HG03342 (cell line): ENCODE results near the gene PRKAG1.
A peak's percentile ranks its signal among the peaks of the same experiment; 100 is the strongest.

ENCODE experiments used
- ATAC-seq: cut with Tn5 transposase; IDR thresholded peaks from one replicate; pipeline ENCODE4 v1.9.1; 2021; ENCODE audit warnings: mild to moderate bottlenecking, moderate library complexity; ENCODE audit not compliant: unreplicated experiment

The PRKAG1 gene

DNA sequence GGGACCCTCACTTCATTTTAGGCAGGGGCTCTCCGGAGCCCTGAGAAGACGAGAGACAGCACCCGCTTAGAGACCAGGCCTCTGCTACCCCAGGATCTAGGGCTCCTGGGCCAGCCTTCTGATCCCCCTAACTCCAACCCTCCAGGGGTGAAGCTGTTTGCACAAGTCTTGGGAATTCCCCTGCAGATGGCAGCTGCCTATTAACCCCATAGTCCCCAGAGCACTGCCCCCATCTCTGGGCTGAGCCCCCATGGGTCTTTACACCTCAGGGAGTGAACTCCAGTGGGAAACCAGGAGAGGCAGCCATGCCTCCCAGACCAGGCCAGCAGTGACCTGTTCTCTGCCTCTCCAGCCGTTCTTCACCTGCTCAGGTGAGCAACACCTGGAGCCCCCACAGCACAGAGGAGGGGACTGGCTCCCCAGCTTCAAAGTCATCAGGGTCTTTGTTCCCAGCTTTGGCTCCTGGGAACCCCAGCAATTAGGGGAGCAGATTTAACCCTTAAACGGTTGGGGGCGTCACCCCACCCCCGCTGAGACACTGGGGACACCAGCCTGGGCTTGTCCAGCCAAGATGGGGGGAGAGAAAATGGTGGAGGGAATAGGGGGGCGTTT, 49.3 kb downstream of the PRKAG1 start:
- ATAC-seq, result no peak

DNA sequence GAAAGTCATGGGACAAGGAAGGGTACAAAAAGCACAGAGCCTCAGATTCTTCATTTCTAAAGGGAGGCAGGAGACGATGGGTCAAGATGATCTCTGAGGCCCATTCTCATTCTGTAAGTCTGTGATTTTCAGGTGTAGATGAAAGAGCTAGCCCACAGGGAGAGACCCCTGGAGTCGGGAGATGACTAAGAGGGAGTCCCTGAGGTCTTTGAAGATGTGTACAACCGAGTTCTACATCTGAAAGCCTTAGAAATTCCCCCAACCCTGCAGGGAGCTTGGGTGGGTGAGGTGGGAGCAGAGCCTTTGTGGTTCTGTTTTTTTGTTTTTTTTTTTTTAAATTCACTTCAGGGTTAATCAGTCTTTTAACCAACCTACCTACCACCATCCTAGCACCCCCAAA, 50.1 kb downstream of the PRKAG1 start:
- no peak for ATAC-seq

DNA sequence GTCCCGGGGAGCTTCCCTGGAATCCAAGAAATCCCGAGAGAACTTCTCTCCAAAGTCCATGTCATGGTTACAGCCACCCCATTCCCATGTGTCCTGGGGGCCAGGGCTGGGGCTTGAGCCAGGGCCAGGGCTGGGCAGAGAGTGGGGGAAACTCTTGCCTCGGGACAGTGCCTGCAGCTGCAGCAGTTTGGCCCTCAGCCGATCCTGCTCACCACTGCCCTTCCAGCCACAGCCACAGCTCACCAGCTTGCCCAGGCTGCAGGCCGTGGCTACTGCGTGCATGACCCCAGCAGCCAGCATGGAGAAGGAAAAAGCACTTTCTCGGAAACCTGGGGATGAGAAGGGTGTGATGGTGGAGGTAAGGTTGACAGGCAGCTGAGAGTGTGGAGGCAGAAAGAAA, 50.6 kb downstream of the PRKAG1 start:
- no peak for ATAC-seq

DNA sequence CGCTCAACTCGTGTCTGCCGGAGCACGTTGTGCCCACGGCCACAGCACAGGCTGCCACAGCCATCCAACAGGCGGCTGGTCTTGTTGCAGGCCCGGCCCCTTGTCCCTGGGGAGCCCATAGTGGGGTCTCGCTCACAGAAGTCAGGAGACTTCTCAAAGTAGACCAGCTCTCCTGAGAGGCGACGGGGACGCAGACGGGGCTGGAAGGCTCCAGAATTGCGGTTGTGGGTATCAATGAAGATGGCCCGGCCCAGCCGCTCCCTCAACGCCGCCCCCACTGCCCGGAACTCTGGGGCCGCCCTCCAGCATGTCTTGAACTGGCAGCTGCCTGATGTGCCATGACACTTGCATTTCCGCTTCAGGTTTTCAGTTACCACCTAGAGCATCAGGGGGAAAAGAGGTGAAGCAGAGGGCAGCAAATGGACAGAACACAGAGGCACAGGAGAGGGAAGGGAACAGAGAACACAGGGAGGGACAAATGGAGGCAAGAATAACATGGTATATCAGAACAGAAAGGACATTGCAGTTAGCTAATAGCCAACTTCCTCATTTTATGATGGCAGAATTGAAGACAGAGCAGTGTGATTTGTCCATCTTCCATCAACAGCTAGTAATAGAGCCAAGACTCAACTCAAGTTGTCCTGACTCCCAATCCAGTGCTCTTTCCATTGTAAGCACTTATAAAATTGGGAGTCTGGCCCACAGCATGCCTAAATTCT, 52.2 kb downstream of the PRKAG1 start:
- no peak for ATAC-seq

DNA sequence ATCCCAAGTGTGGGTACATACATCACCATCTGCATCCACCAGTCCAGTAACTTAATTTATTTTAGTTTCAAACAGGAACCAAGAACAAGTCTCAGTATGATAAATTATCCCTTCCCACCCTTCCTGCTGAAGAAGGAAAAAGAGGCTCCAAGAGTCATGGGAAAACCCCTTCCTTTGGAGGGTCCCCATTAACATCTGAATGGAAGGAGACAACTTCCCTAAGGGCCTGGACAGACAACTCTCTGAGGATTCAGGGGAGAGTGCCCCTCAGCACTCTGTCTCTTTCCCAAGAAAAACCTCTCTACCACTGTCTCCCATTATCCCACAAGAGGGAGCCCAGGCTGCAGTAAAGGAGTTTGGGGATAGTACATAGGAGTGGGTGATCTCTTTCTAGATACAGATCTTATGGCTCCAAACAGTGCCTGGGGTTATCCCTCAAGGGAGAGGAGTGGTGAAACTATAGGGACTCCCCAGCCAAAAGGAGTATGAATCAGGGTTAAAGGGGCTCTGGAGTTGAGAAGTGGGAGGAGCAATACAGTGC, 53.2 kb downstream of the PRKAG1 start:
- ATAC-seq, result no peak

DNA sequence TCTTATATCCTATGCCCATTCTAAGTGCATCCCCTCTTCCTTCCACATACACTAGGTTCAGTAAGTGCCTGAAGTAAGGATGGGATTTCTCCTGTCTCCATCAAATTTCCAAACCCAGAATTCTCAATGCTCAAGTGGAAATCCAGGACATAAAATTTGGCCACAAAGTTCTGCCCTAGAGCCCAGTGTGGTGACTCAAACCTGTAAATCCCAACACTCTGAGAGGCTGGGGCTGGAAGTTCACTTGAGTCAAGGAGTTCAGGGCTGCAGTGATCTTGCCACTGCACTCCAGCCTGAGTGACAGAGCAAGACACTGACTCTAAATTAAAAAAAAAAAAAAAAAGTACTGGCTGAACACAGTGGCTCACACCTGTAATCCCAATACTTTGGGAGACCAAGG, 56.8 kb downstream of the PRKAG1 start:
- no peak for ATAC-seq

DNA sequence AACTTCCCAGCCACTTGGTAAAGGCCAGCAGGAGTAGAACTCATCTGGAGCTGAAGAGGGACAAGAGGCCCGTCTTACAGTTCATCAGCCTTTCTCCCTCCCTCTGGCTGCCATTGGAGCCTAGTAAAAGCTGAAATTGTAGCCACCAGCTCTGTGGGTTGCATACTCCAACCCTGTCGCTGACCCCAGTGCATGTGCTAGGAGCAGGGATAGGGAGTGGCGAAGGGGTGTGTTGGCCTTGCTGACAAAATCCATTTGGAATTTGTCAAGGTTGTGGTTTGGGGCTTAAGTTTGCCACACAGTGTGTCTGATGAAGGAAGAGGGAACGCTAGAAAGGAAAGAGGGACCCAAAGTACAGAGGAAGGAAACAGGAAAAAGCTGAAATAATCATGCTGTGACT, 57.2 kb downstream of the PRKAG1 start:
- no peak for ATAC-seq

DNA sequence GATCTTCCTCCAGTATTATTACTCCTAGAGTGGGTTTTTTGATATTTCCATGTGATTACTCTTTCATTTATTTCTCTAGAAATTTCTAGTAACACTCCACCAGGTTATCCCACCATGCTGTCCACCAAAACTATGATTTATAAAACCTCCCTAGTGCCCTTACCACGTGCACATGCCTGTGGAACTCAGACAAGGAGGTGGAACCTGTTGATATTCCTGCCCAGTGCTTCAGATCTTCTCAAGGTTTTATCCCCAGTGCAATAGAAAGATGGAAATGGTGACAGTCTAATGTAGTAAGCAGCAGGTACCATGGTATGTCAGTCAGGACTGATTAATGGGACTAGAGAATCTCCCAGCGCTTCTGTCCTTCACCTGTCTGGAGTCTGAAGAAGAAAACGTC, 57.7 kb downstream of the PRKAG1 start:
- no peak for ATAC-seq

DNA sequence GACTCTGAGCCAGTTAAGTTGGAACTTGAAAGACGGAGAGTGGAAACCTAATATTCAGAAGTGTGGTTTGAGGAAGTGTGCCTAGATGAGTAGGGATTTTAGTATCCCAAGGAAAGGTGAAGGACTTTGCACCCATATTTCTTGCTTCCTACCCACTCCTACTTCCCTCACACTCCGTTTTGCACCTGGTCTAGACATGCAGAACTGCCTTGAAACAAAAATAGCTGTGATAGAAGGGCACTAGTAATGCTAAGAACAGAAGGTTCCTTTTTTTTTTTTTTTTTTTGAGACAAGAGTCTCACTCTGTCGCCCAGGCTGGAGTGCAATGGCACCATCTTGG, 60.6 kb downstream of the PRKAG1 start:
- ATAC-seq, result no peak

DNA sequence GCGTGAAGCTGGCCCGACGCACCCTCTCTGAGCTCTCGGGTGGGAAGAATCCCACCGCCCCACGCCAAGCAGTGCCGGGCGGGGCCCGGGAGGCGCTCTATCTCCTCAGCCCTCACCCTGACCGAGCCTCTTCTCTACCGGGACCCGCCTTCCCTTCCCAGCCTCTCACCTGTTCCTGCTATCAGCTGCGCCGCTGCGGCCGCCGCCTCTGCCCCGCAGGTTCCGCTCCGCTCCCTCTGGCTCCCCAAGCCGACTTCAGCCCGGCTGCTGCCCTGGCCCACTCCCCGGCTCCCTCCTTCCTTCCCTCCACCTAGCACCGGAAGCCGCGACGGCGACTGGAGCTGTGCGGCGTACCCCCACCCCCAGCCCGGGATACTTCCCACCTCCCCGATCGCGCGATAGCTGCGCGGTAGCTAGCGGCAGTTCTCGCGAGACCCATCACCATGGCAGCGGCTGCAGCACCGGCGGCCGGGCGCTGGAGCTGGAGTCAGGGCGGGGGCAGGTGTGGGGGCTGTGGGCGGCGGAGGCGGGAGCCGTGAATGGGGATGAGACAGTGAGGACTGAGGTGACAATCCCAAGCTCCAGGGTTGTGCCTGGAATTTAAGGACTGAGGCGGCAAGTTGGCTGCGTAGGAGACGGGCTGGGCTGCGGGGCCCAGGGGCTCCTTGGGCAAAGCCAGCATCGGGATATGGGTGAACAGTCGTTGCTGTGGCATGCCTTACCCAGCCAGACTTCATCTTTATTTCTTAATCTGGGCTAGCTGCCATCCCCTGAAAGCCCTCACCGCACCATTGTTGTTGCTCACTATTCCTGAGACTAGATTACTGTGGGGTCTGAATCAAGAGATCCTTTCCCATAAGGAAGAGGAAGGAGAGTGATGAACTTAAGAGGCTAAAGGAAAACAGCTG, 61.2 kb downstream of the PRKAG1 start, which contains the start of gene ARF3:
Gene ARF3 (minus strand): TSS at position 347 of the 908 bp plus-strand sequence. CDS start 16,392 bp downstream, outside the sequence.
- ATAC-seq, result peak; percentile 87

DNA sequence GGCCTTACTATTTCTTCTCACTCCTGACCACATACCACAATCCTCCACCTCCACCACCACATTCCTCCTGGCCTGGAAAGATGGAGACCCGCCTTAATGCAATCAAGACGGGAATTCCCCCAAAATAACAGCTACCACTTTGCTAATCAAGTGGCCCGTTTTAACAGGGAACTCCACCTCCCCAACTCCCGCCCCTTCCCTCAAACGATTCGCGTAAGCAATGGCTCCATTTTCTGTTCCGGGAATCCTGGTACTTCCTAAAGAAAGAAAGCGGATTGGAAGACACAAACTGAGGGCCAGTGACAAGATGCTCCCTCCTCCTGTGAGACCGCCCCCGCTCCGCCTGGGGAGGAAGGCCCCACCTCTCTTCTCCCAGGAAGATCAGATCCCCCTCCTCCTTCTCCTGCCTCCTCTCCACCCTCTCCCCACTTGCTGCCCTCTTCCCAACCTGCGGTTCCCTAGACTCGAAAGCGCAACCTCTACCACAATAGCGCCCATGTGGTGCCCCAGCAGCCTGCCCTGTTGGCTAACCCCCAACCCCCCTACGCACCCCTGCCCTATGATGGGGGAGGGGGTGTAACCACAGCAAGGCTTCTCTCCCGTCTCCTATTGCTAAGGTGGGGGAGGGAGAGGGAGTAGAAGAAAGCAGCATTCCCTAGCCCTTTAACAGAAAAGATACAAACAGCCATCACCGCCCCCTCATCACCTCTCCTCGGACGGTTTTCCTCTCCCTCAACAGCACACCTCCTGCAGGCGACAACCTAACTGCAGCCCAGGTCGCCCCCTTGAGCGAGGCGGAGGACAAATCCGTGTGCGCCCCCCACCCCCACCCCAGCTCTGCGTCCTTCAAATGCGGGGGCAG, 62.1 kb downstream of the PRKAG1 start:
- ATAC-seq, result peak; percentile 24

DNA sequence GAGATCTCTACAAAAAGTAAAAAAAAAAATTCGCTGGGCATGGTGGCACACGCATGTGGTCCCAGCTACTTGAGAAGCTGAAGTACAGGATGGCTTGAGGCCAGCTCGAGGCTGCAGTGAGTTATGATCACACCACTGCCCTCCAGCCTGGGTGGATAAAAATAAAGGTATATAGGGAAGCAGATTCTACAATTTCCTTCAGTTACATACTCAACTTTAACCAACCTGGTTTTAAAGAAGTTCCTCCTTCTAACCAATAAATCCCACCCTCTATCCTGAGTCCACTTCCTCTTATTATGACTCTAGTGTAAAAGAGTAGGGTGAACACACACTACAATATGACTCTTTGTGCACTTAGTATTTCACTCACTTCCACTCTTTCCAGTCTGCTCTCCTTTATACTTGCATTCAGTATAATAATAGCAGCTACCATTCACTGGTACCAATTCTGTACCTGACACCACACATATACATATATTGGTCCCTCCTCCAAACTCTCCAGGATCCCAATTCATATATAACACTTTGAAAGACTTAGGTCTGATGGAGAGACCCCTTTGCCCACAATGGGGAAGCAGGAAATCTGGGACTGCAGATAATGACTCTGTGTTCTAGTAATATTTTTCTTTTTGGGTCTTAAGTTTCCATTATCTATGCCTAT, 63.6 kb downstream of the PRKAG1 start:
- ATAC-seq, result no peak

DNA sequence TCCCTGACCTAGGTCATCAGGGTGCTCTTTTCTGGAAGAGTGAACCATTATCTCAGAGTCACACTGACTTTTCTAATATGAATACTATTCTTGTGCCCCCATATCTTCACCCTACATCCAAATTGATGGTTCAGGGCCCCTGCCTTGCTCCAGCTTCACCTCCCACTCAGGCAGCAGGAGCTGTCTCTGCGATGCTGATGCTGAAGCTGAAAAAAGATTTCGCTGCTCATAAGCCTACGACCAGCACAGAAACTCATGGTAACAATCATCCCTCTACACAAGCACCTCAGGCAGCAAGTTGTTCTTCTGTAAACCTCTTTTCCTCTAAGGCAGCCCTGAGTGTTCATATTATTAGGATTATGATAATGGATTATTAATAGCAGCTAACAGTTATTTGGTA, 64.5 kb downstream of the PRKAG1 start:
- ATAC-seq, result no peak

DNA sequence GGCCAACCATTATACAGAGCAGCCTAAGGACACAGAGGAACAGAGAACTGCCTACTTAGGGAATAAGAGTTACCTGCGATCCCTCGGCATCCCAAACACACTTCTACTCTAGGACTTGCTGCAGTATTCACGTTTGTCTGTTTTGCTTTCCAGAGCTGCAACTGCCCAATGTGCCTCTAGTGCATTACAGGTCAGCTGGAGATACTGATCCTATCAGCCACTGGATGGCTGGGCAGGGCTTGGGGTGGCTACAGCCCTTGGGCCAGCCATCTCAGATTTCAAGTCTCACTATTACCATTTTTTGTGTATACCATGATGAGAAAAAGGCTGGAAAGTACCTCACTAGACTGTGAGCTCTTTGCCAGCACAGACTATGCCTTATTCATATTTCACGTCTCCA, 65.9 kb downstream of the PRKAG1 start:
- ATAC-seq, result no peak
